Right lobe of liver (tissue), 6 donors: Measurements from ENCODE around the gene CDKN1C. TPM values are rescaled to one million over a fixed set of nuclear protein-coding genes. Genes with fewer than 3 reads are reported as not detected.

Experiments used
- ATAC-seq, 4 donors: fragments of 200-7000 bp; cut with Tn5 transposase; one replicate each; pipeline ENCODE4 v1.9.1; 2020; ENCODE audit warnings: mild to moderate bottlenecking in 4 of 4, moderate library complexity in 4 of 4
- DNase-seq, 3 donors: peaks; one replicate each; pipeline ENCODE4 v3.0.0-alpha.2; 2020
- H3K27ac ChIP-seq, 3 donors: fragments of 200-600 bp; one replicate each; pipeline ENCODE4 v1.8.0; 2022
- H3K27me3 ChIP-seq, 2 donors: fragments of 200-600 bp; one replicate each; pipeline ENCODE4 v1.8.0; 2022
- H3K36me3 ChIP-seq, 4 donors: fragments of 200-600 bp; sonication (generic) in 1 of 4; one replicate each; pipeline versions ENCODE4 v1.5.1 to v1.8.0; 2017 to 2022; ENCODE audit warnings: control low read depth in 1 of 4
- H3K4me1 ChIP-seq, 4 donors: fragments of 200-600 bp; sonication (generic) in 1 of 4; one replicate each; pipeline versions ENCODE4 v1.5.1 to v1.8.0; 2017 to 2022; ENCODE audit warnings: control low read depth in 1 of 4
- H3K4me3 ChIP-seq, 3 donors: fragments of 200-600 bp; one replicate each; pipeline ENCODE4 v1.8.0; 2022
- H3K9me3 ChIP-seq, 4 donors: fragments of 200-600 bp; sonication (generic) in 1 of 4; one replicate each; pipeline versions ENCODE4 v1.5.1 to v1.8.0; 2017 to 2022; ENCODE audit warnings: control low read depth in 1 of 4
- CTCF ChIP-seq, 4 donors: fragments of 200-600 bp in 3 of 4; fragments of 450-650 bp in 1 of 4; IDR thresholded peaks; one replicate each; pipeline versions ENCODE4 v1.5.1 to v1.8.0; 2016 to 2022; ENCODE audit warnings: antibody characterized with exemption in 4 of 4, mild to moderate bottlenecking in 2 of 4
- POLR2A ChIP-seq: fragments of 450-650 bp; IDR thresholded peaks from one replicate; pipeline ENCODE4 v1.6.1; 2017; ENCODE audit warnings: antibody characterized with exemption, mild to moderate bottlenecking
- WGBS: methylation state at CpG from one replicate; pipeline ENCODE4 v1.1.6; 2018; ENCODE audit warnings: low coverage, low lambda C conversion rate; ENCODE audit not compliant: insufficient coverage; ENCODE audit errors: missing lambda C conversion rate; 5-methylcytosine and 5-hydroxymethylcytosine counted together
- intact Hi-C, 2 donors: fragments of 100-400 bp; cut with DNase I; formaldehyde crosslinking; loops; one replicate each; pipeline versions ENCODE4 v1.11.2 to v1.14.1; 2022
- total RNA-seq, 6 experiments: library from RNA; depleted of rRNA in 2 of 6; stranded (reverse); fragments of >200 nt in 2 of 6; fragmentation: NEBNext Ultra II Directional in 3 of 6; extraction: Animal tissue kit (Norgen Biotek cat#: 25700) in 3 of 6; gene quantifications; one replicate each; pipeline versions ENCODE4 v1.1.0 to v1.2.4, GENCODE V29; 2016 to 2023
- donor health status: DM: no; HTN: yes; CAD: no.
- donor health status: DM: no; HTN: no; CAD: no.
- donor health status: DM: no; HTN: no; CAD: no.
- donor health status: DM: no; HTN: yes; CAD: no.
- donor health status: DM: no; HTN: yes; CAD: no.

The CDKN1C gene
- total RNA-seq, 6 experiments from 2014 or later: 2.2 to 8.0 (median 3.6) TPM

- 0% methylated on average over 4 of the region's 96 CpGs for WGBS
Measured at GRCh38 chr11:2862395-2863275, 22.9 kb downstream of the CDKN1C start.

GRCh38 chr11:2860636-2861035 lies 24.9 kb downstream of the CDKN1C start:
- H3K27me3 ChIP-seq: peaks cover 0 to 6% of the 10 kb centered on the region in 2 donors
- peak in 1 of 3 donors; percentile 76 for DNase-seq
- no peaks in the 10 kb centered on the region for H3K36me3 ChIP-seq
- no peaks in the 10 kb centered on the region for H3K4me1 ChIP-seq
- TF ChIP-seq CTCF (IDR thresholded peaks at IDR 0.05) (no peak), POLR2A (no peak)
- 21% methylated on average over 3 of the region's 7 CpGs for WGBS
- peak; percentile 65 to 99 (median 70) for ATAC-seq
- H3K27ac ChIP-seq: no peak overlapping the region
- H3K9me3 ChIP-seq: no peaks in the 10 kb centered on the region
- intact Hi-C loops: no loop called here
- no peak overlapping the region for H3K4me3 ChIP-seq

More at GRCh38 chr11:2862395-2863275, 22.9 kb downstream of the CDKN1C start:
- ATAC-seq (no peak), DNase-seq (no peak)
- H3K4me3 ChIP-seq: no peak overlapping the region
- TF ChIP-seq CTCF (IDR thresholded peaks at IDR 0.05) (no peak), POLR2A (no peak)
- peaks cover 0 to 6% of the 10 kb centered on the region in 2 donors for H3K27me3 ChIP-seq
- no peaks in the 10 kb centered on the region for H3K4me1 ChIP-seq
- no peaks in the 10 kb centered on the region for H3K9me3 ChIP-seq
- H3K36me3 ChIP-seq: no peaks in the 10 kb centered on the region
- no peak overlapping the region for H3K27ac ChIP-seq
- intact Hi-C loops: no loop called here

GRCh38 chr11:2859699-2860037 lies 25.9 kb downstream of the CDKN1C start:
- H3K4me3 ChIP-seq: no peak overlapping the region

GRCh38 chr11:2858995-2859698 lies 26.4 kb downstream of the CDKN1C start:
- Histone ChIP-seq H3K9me3 (no peaks in the 10 kb centered on the region), H3K4me3 (no peak overlapping the region), H3K27ac (no peak overlapping the region), H3K27me3 (peaks cover 0 to 6% of the 10 kb centered on the region in 2 donors), H3K4me1 (no peaks in the 10 kb centered on the region), H3K36me3 (no peaks in the 10 kb centered on the region)
- intact Hi-C loops: no loop called here
- DNase-seq: no peak
- no peak for TF ChIP-seq POLR2A
- no peak for TF ChIP-seq CTCF (IDR thresholded peaks at IDR 0.05)
- peak in 1 of 4 donors; percentile 19 for ATAC-seq
- WGBS: no CpG with 5 or more reads among the region's 16 CpGs

More at GRCh38 chr11:2859699-2860037, 25.9 kb downstream of the CDKN1C start:
- ATAC-seq: no peak
- Histone ChIP-seq H3K4me1 (no peaks in the 10 kb centered on the region), H3K36me3 (no peaks in the 10 kb centered on the region), H3K27ac (no peak overlapping the region), H3K27me3 (peaks cover 0 to 6% of the 10 kb centered on the region in 2 donors), H3K9me3 (no peaks in the 10 kb centered on the region)
- intact Hi-C loops: no loop called here
- DNase-seq: no peak
- 83% methylated on average over 3 of the region's 10 CpGs for WGBS
- TF ChIP-seq CTCF (IDR thresholded peaks at IDR 0.05): no peak
- TF ChIP-seq POLR2A: no peak
